HCT116 (cell line): ENCODE measurements around the gene EXOSC3. TPM values are rescaled to one million over a fixed set of nuclear protein-coding genes. Genes with fewer than 3 reads are reported as not detected.

Source experiments
- ATAC-seq: fragments of 200-7000 bp; cut with Tn5 transposase; 2 replicates; pipeline ENCODE4 v1.9.1; 2020; ENCODE audit warnings: mild to moderate bottlenecking, moderate library complexity
- BruUV-seq: library from RNA; stranded (reverse); fragments of 400-500 nt; replicated peaks from 2 replicates; lab custom pipeline; 2021; lab: Mats Ljungman, UMichigan
- CTCF ChIA-PET: fragments of 300-600 bp; sonication (Branson Sonifier 250); formaldehyde crosslinking; loops from one replicate; lab custom pipeline; 2021; ENCODE audit warnings: antibody characterized with exemption; lab: Charles Lee
- POLR2A ChIA-PET: fragments of 300-600, 350-600 bp; sonication (Branson Sonifier 250); formaldehyde crosslinking; loops from one replicate; lab custom pipeline; 2021; ENCODE audit warnings: antibody characterized with exemption; lab: Charles Lee
- RAD21 ChIA-PET, 2 experiments: fragments of 300-600 bp; sonication (Branson Sonifier 250); formaldehyde crosslinking; loops; one replicate each; lab custom pipeline; 2023; ENCODE audit warnings: low total read pairs in 2 of 2; ENCODE audit not compliant: uncharacterized antibody in 2 of 2, unreplicated experiment in 2 of 2, low non-redundant PET in 1 of 2; lab: Charles Lee
- DNase-seq: peaks from one replicate; pipeline ENCODE4 v3.0.0-alpha.2; 2010; ENCODE audit warnings: low read depth, low spot score
- H2AFZ ChIP-seq: fragments of 200-600 bp; shearing (Covaris generic), sonication (generic); 2 replicates; pipeline ENCODE4 v1.6.1; 2017; ENCODE audit warnings: low read depth, mixed run types, mixed read lengths, antibody characterized with exemption, low read length; ENCODE audit not compliant: poor library complexity, severe bottlenecking
- H3K27ac ChIP-seq: 2 replicates; pipeline ENCODE4 v1.5.1; 2012; ENCODE audit warnings: low read depth, low read length
- H3K27me3 ChIP-seq: fragments of 200-600 bp; sonication (generic); 2 replicates; pipeline ENCODE4 v1.6.1; 2016; ENCODE audit warnings: mixed run types, low read length, mixed read lengths; ENCODE audit not compliant: insufficient read depth
- H3K36me3 ChIP-seq, 2 experiments: fragments of 200-500 bp in 1 of 2; fragments of 200-600 bp in 1 of 2; sonication (Bioruptor generic) in 1 of 2; sonication (generic) in 1 of 2; 2 replicates each; pipeline versions ENCODE4 v1.5.1 to v1.6.1; 2014 to 2016; ENCODE audit warnings: low read length in 2 of 2, inconsistent platforms in 1 of 2, mixed read lengths in 1 of 2, mixed run types in 1 of 2; ENCODE audit not compliant: insufficient read depth in 2 of 2, control insufficient read depth in 1 of 2
- H3K4me1 ChIP-seq, 2 experiments: fragments of 200-600 bp in 1 of 2; sonication (generic) in 1 of 2; 2 replicates each; pipeline versions ENCODE4 v1.5.1 to v1.6.1; 2012 to 2017; ENCODE audit warnings: low read length in 2 of 2, inconsistent platforms in 1 of 2, mild to moderate bottlenecking in 1 of 2, mixed read lengths in 1 of 2, mixed run types in 1 of 2, moderate library complexity in 1 of 2; ENCODE audit not compliant: insufficient read depth in 2 of 2, control insufficient read depth in 1 of 2
- H3K4me2 ChIP-seq: fragments of 200-600 bp; sonication (generic); 2 replicates; pipeline ENCODE4 v1.6.1; 2017; ENCODE audit warnings: mixed run types, low read length, mixed read lengths
- H3K4me3 ChIP-seq, 2 experiments: fragments of 200-600 bp in 1 of 2; sonication (generic) in 1 of 2; replicated peaks in 1 of 2; 2 replicates each; pipeline ENCODE4 v1.5.1; 2011 to 2016; ENCODE audit warnings: low read length in 2 of 2, control low read depth in 1 of 2, low read depth in 1 of 2, mild to moderate bottlenecking in 1 of 2, mixed read lengths in 1 of 2, mixed run types in 1 of 2
- H3K79me2 ChIP-seq: fragments of 200-600 bp; sonication (generic); 2 replicates; pipeline ENCODE4 v1.6.1; 2017; ENCODE audit warnings: mild to moderate bottlenecking, mixed run types, low read length, moderate library complexity, mixed read lengths; ENCODE audit not compliant: insufficient read depth
- H3K9ac ChIP-seq: fragments of 200-600 bp; sonication (generic); 2 replicates; pipeline ENCODE4 v1.6.1; 2016; ENCODE audit warnings: low read length, mixed read lengths
- H3K9me2 ChIP-seq: fragments of 200-600 bp; sonication (generic), shearing (Covaris generic); 2 replicates; pipeline ENCODE4 v1.6.1; 2017; ENCODE audit warnings: mixed run types, mild to moderate bottlenecking, moderate library complexity; ENCODE audit not compliant: insufficient read depth
- H3K9me3 ChIP-seq, 2 experiments: fragments of 200-500 bp in 1 of 2; fragments of 200-600 bp in 1 of 2; sonication (Bioruptor generic) in 1 of 2; sonication (generic) in 1 of 2; 2 replicates each; pipeline ENCODE4 v1.6.1; 2014 to 2017; ENCODE audit warnings: low read length in 2 of 2, mixed read lengths in 2 of 2, inconsistent platforms in 1 of 2, low read depth in 1 of 2, mild to moderate bottlenecking in 1 of 2, mixed run types in 1 of 2, moderate library complexity in 1 of 2; ENCODE audit not compliant: control insufficient read depth in 1 of 2, insufficient read depth in 1 of 2
- H4K20me1 ChIP-seq: fragments of 200-600 bp; sonication (generic), shearing (Covaris generic); 2 replicates; pipeline ENCODE4 v1.6.1; 2017; ENCODE audit warnings: mixed run types, mild to moderate bottlenecking, moderate library complexity; ENCODE audit not compliant: insufficient read depth
- EGR1 ChIP-seq: IDR thresholded peaks from 2 replicates; pipeline ENCODE4 v1.6.1; 2012; ENCODE audit warnings: low read depth
- ELF1 ChIP-seq: IDR thresholded peaks from 2 replicates; pipeline ENCODE4 v1.6.1; 2012; ENCODE audit warnings: low read depth, borderline replicate concordance
- EZH2phosphoT487 ChIP-seq: fragments of 200-600 bp; IDR thresholded peaks from 2 replicates; pipeline ENCODE4 v1.6.1; 2018; ENCODE audit warnings: antibody characterized with exemption, borderline replicate concordance
- FOSL1 ChIP-seq: IDR thresholded peaks from 2 replicates; pipeline ENCODE4 v1.6.1; 2012; ENCODE audit warnings: low read depth
- MAX ChIP-seq: IDR thresholded peaks from 2 replicates; pipeline ENCODE4 v1.6.1; 2012
- POLR2A ChIP-seq: IDR thresholded peaks from 2 replicates; pipeline ENCODE4 v1.7.0; 2011; ENCODE audit warnings: borderline replicate concordance; ENCODE audit not compliant: insufficient read depth, insufficient read length; ENCODE audit errors: extremely low read depth
- POLR2AphosphoS5 ChIP-seq: IDR thresholded peaks from 2 replicates; pipeline ENCODE4 v1.6.1; 2011; ENCODE audit warnings: mild to moderate bottlenecking, low read depth, low read length, moderate library complexity
- SP1 ChIP-seq: IDR thresholded peaks from 2 replicates; pipeline ENCODE4 v1.6.1; 2012; ENCODE audit warnings: low read depth
- TCF7L2 ChIP-seq: IDR thresholded peaks from 2 replicates; pipeline ENCODE4 v1.7.0; 2011; ENCODE audit warnings: borderline replicate concordance, inconsistent platforms; ENCODE audit not compliant: insufficient read depth, insufficient read length; ENCODE audit errors: extremely low read depth
- ZFX ChIP-seq: fragments of 450-650 bp; IDR thresholded peaks from 2 replicates; pipeline ENCODE4 v1.6.1; 2017
- ZNF274 ChIP-seq: fragments of 200-500 bp; sonication (Bioruptor generic); IDR thresholded peaks from 2 replicates; pipeline ENCODE4 v1.6.1; 2014; ENCODE audit warnings: mild to moderate bottlenecking, low read depth, low read length, inconsistent platforms
- intact Hi-C: fragments of 100-400 bp; cut with micrococcal nuclease; formaldehyde crosslinking; loops from 2 replicates; pipeline ENCODE4 v1.10.0; 2022
- total RNA-seq: library from RNA; stranded (reverse); gene quantifications from one replicate; pipeline ENCODE4 v1.2.1, GENCODE V29; 2021; ENCODE audit not compliant: unreplicated experiment

The EXOSC3 gene
- total RNA-seq, 1 experiment from 2014 or later: 79.6 TPM

DNA sequence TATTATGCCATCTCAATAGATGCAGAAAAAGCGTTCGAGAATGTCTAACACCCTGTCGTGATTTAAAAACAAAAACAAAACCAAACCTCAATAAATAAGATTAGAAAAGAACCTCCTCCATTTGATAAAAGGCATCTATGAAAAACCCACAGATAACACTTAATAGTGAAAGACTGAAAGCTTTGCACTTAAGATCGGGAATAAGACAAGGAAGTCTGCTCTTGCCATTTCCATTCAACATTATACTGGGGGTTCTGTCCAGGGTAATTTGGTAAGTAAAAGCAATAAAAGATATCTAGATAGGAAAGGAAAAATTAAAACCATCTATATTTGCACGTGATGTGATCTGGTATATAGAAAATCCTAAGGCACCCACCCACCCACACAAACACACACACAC is 7.3 kb upstream of the EXOSC3 start (continued):
- TF ChIP-seq POLR2AphosphoS5: no peak
- TF ChIP-seq ZNF274: no peak
- no peak for TF ChIP-seq MAX
- TF ChIP-seq, all 23 proteins: peak for 0

GRCh38 chr9:37790096-37790495 is 5.2 kb upstream of the EXOSC3 start:
- BruUV-seq: no TSS peak
- H3K9me2 ChIP-seq: no peaks in the 10 kb centered on the region
- no peak overlapping the region for H3K4me2 ChIP-seq
- CTCF ChIA-PET: no interaction called here
- intact Hi-C loops: no loop called here
- no peaks in the 10 kb centered on the region for H3K9me3 ChIP-seq
- H3K4me1 ChIP-seq: peaks cover 4 to 6% of the 10 kb centered on the region in 2 experiments; a peak in 3 of 4 replicates
- no peaks in the 10 kb centered on the region for H3K36me3 ChIP-seq
- ATAC-seq: no peak
- TF ChIP-seq TCF7L2: no peak
- no peak for TF ChIP-seq EZH2phosphoT487
- no peak for TF ChIP-seq EGR1
- no peak for TF ChIP-seq ZFX
- TF ChIP-seq FOSL1: no peak
- TF ChIP-seq ZNF274: no peak
- TF ChIP-seq POLR2A: no peak
- TF ChIP-seq, all 23 proteins: peak for 0
- H3K4me3 ChIP-seq: no peak overlapping the region
- ChIA-PET POLR2A (no interaction called here), RAD21 (no interaction called here)
- no peak overlapping the region for H3K27ac ChIP-seq
- no peak for DNase-seq
- H2AFZ ChIP-seq: no peak overlapping the region
- H3K79me2 ChIP-seq: no peaks in the 10 kb centered on the region
- H4K20me1 ChIP-seq: no peaks in the 10 kb centered on the region
- no peaks in the 10 kb centered on the region for H3K27me3 ChIP-seq
- H3K9ac ChIP-seq: no peak overlapping the region

GRCh38 chr9:37788332-37788731 is 3.5 kb upstream of the EXOSC3 start:
- H3K27ac ChIP-seq: no peak overlapping the region
- CTCF ChIA-PET: no interaction called here
- H3K79me2 ChIP-seq: peaks cover 18% of the 10 kb centered on the region

More at GRCh38 chr9:37788332-37788731, 3.5 kb upstream of the EXOSC3 start:
- no peaks in the 10 kb centered on the region for H3K9me2 ChIP-seq
- H3K27me3 ChIP-seq: no peaks in the 10 kb centered on the region
- H3K36me3 ChIP-seq: peaks cover 0 to 1% of the 10 kb centered on the region in 2 experiments; a peak in 2 of 4 replicates
- no peak overlapping the region for H2AFZ ChIP-seq
- H3K9ac ChIP-seq: no peak overlapping the region
- H3K4me1 ChIP-seq: peaks cover 7 to 11% of the 10 kb centered on the region in 2 experiments; a peak in 3 of 4 replicates
- no peak overlapping the region for H3K4me3 ChIP-seq
- ChIA-PET POLR2A (no interaction called here), RAD21 (no interaction called here)
- no TSS peak for BruUV-seq
- intact Hi-C loops: loop anchor here (10.0 kb wide), 1 partner anchor 204 kb away; no protein-coding TSS in a partner anchor
- DNase-seq (no peak), ATAC-seq (no peak)
- H3K4me2 ChIP-seq: no peak overlapping the region
- TF ChIP-seq SP1 (no peak), EGR1 (no peak), ELF1 (no peak), POLR2AphosphoS5 (no peak)
- no peaks in the 10 kb centered on the region for H4K20me1 ChIP-seq
- H3K9me3 ChIP-seq: no peaks in the 10 kb centered on the region
